Breast epithelium (tissue), 4 donors: ENCODE measurements around the gene SH3GL2. TPM values are rescaled to one million over a fixed set of nuclear protein-coding genes. Genes with fewer than 3 reads are reported as not detected.

Experiments
- DNase-seq, 2 donors: peaks; one replicate each; pipeline ENCODE4 v3.0.0-alpha.2; 2019; ENCODE audit warnings: low spot score in 2 of 2
- H3K27ac ChIP-seq, 2 donors: fragments of 200-600 bp; sonication (generic) in 1 of 2; one replicate each; pipeline ENCODE4 v1.5.1; 2016 to 2019; ENCODE audit warnings: mild to moderate bottlenecking in 1 of 2
- H3K27me3 ChIP-seq, 2 donors: fragments of 200-600 bp; sonication (generic) in 1 of 2; one replicate each; pipeline versions ENCODE4 v1.5.1 to v1.6.0; 2017 to 2019; ENCODE audit warnings: control low read depth in 1 of 2, mild to moderate bottlenecking in 1 of 2
- H3K36me3 ChIP-seq: fragments of 200-600 bp; one replicate; pipeline ENCODE4 v1.5.1; 2019
- H3K4me1 ChIP-seq, 2 donors: fragments of 200-600 bp; sonication (generic); one replicate each; pipeline ENCODE4 v1.5.1; 2016 to 2019; ENCODE audit warnings: control low read depth in 1 of 2
- H3K4me3 ChIP-seq, 3 donors: fragments of 200-600 bp; sonication (generic); 1 replicate in 2 of 3; 2 replicates in 1 of 3; pipeline ENCODE4 v1.5.1; 2016 to 2019; ENCODE audit warnings: mild to moderate bottlenecking in 3 of 3, moderate library complexity in 2 of 3
- H3K9me3 ChIP-seq, 2 donors: fragments of 200-600 bp; sonication (generic) in 1 of 2; one replicate each; pipeline ENCODE4 v1.5.1; 2016 to 2019; ENCODE audit warnings: control low read depth in 1 of 2
- POLR2A ChIP-seq: fragments of 450-650 bp; IDR thresholded peaks from one replicate; pipeline ENCODE4 v1.6.1; 2016; ENCODE audit warnings: antibody characterized with exemption, mild to moderate bottlenecking, moderate library complexity
- POLR2AphosphoS5 ChIP-seq, 3 donors: sonication (generic); formaldehyde crosslinking; IDR thresholded peaks; one replicate each; pipeline ENCODE4 v1.6.1; 2017; ENCODE audit warnings: antibody characterized with exemption in 3 of 3
- intact Hi-C: fragments of 100-400 bp; cut with DNase I; formaldehyde crosslinking; loops from one replicate; pipeline ENCODE4 v1.15.1; 2023; ENCODE audit warnings: low total_unique reads
- total RNA-seq, 3 donors: library from RNA; depleted of rRNA; stranded (reverse); fragments of >200 nt; gene quantifications; one replicate each; pipeline ENCODE4 v1.1.0, GENCODE V29; 2016
- TF ChIP-seq, protein P1 (sequence below), 3 donors: fragments of 450-650 bp; IDR thresholded peaks; one replicate each; pipeline ENCODE4 v1.5.1; 2016 to 2017; ENCODE audit warnings: antibody characterized with exemption in 3 of 3, mild to moderate bottlenecking in 3 of 3, moderate library complexity in 3 of 3

Gene SH3GL2
- total RNA-seq, 3 donors from 2014 or later: under 0.01 to 0.16 TPM; not detected in 1

DNA sequence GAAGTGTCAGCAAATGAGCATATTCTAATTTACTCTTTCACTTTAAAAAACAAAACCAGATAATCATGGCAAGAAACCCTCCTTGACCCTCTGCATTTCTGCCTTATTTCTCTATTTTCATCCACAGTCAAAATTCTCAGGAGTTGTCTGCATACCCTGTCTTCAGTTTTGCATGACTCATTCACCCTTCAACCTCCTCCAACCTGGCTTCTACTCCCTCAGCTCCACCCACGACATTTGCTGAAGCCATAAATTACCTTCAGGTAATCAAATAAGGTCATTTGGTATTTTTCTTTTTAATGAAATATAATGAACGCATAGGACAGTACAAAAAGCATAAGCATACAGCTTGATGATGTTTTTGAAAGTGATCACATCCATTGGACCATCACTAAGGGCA is 27.8 kb upstream of the SH3GL2 start:
- Histone ChIP-seq H3K4me1 (no peaks in the 10 kb centered on the region), H3K27ac (no peak overlapping the region), H3K27me3 (no peaks in the 10 kb centered on the region), H3K9me3 (peaks cover 4 to 26% of the 10 kb centered on the region in 2 donors), H3K36me3 (no peaks in the 10 kb centered on the region), H3K4me3 (no peak overlapping the region)
- no peak for DNase-seq
- intact Hi-C loops: no loop called here
- TF ChIP-seq POLR2AphosphoS5 (IDR thresholded peaks at IDR 0.05) (no peak), POLR2A (no peak)
- TF ChIP-seq, protein P1, sequence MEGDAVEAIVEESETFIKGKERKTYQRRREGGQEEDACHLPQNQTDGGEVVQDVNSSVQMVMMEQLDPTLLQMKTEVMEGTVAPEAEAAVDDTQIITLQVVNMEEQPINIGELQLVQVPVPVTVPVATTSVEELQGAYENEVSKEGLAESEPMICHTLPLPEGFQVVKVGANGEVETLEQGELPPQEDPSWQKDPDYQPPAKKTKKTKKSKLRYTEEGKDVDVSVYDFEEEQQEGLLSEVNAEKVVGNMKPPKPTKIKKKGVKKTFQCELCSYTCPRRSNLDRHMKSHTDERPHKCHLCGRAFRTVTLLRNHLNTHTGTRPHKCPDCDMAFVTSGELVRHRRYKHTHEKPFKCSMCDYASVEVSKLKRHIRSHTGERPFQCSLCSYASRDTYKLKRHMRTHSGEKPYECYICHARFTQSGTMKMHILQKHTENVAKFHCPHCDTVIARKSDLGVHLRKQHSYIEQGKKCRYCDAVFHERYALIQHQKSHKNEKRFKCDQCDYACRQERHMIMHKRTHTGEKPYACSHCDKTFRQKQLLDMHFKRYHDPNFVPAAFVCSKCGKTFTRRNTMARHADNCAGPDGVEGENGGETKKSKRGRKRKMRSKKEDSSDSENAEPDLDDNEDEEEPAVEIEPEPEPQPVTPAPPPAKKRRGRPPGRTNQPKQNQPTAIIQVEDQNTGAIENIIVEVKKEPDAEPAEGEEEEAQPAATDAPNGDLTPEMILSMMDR (IDR thresholded peaks at IDR 0.05): no peak

DNA sequence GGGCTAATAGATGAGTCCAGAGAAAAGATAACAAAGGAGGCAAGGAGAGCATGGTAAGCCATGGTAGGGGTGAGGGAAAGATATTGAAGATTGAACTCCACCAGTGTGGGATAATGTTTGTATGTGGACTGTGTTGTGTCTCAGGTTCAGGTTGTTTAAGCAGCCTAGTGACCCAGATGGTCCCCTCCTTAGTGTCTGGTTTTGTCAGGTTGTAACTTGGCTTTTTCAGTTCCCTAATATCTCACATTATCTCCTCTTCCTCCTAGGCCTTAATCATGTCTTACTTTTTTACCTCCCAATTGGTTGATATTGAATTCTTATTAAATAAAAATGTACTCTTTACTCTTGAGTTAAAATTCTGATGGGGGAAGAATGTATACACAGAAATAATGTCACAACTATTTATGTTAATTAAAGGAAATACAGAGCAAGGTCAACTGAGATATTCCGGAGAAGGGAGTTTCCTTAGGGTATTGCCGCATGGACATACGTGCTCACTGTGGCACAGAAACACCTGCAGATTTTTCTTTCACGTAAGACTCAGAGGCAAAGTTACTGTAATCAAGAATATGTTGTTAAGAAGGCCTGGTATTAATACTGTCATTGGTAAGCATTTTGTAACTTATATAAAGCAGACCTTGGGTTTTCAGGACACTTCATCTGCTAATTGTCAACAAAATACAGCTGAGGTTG is 23.4 kb upstream of the SH3GL2 start:
- Histone ChIP-seq H3K9me3 (no peaks in the 10 kb centered on the region), H3K4me3 (no peak overlapping the region), H3K36me3 (no peaks in the 10 kb centered on the region), H3K27ac (no peak overlapping the region), H3K4me1 (no peaks in the 10 kb centered on the region), H3K27me3 (no peaks in the 10 kb centered on the region)
- TF ChIP-seq POLR2AphosphoS5 (IDR thresholded peaks at IDR 0.05) (no peak), POLR2A (no peak)
- TF ChIP-seq, protein P1 (IDR thresholded peaks at IDR 0.05): no peak
- no peak for DNase-seq
- intact Hi-C loops: loop anchor here (5.0 kb wide), 1 partner anchor 1478 kb away; no protein-coding TSS in a partner anchor

DNA sequence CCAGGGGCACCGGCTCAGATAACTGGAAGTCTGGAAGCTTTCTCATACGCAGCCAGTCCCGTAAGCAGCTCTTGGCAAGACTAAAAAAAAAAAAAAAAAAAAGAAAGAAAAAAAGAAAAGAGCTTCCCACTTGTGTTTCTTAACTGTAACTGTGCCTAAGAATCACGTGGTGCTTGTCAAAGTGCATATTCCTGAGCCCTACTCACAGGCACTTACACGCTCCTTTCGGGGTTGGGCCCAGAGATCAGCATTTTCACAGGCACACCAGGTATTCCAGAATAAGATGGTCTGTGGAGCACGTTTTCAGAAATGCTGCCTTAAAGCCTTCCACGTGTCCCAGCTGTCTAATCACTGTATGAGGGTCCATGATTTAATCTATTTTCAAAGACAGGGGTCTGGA is 22.6 kb upstream of the SH3GL2 start:
- Histone ChIP-seq H3K4me3 (no peak overlapping the region), H3K27me3 (no peaks in the 10 kb centered on the region), H3K4me1 (no peaks in the 10 kb centered on the region), H3K27ac (no peak overlapping the region), H3K9me3 (no peaks in the 10 kb centered on the region), H3K36me3 (no peaks in the 10 kb centered on the region)
- TF ChIP-seq POLR2AphosphoS5 (IDR thresholded peaks at IDR 0.05) (no peak), POLR2A (no peak)
- TF ChIP-seq, protein P1 (IDR thresholded peaks at IDR 0.05): no peak
- no peak for DNase-seq
- intact Hi-C loops: loop anchor here (5.0 kb wide), 1 partner anchor 1479 kb away; no protein-coding TSS in a partner anchor

DNA sequence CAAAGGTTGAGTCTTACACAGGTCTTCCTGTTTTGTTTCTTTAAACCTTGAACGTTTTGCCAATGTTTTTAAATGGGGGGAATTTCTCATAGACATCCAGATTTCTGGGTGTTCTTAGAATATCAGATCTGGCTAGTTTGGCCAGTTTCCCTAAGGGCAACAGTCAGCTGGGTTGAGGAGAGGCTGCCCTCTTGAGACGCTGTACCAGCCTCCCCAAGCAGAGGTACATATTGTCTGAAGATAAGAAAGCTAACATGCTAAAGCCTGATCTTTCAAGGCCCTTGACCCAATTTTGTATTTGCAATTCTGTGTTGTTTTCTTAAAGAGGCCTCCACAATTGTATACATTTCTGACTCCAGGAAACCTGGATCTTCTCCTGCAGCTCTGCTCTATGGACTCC is 21.9 kb upstream of the SH3GL2 start:
- Histone ChIP-seq H3K4me1 (no peaks in the 10 kb centered on the region), H3K27ac (no peak overlapping the region), H3K9me3 (no peaks in the 10 kb centered on the region), H3K27me3 (no peaks in the 10 kb centered on the region), H3K4me3 (no peak overlapping the region), H3K36me3 (no peaks in the 10 kb centered on the region)
- intact Hi-C loops: loop anchor here (5.0 kb wide), 1 partner anchor 1480 kb away; no protein-coding TSS in a partner anchor
- DNase-seq: no peak
- no peak for TF ChIP-seq POLR2A
- TF ChIP-seq, protein P1 (IDR thresholded peaks at IDR 0.05): no peak
- TF ChIP-seq POLR2AphosphoS5 (IDR thresholded peaks at IDR 0.05): no peak

GRCh38 chr9:17571825-17572224 is 7.0 kb upstream of the SH3GL2 start:
- Histone ChIP-seq H3K4me1 (no peaks in the 10 kb centered on the region), H3K9me3 (no peaks in the 10 kb centered on the region), H3K4me3 (no peak overlapping the region), H3K36me3 (no peaks in the 10 kb centered on the region), H3K27ac (no peak overlapping the region), H3K27me3 (no peaks in the 10 kb centered on the region)
- no peak for DNase-seq
- TF ChIP-seq, protein P1 (IDR thresholded peaks at IDR 0.05): no peak
- TF ChIP-seq POLR2A (no peak), POLR2AphosphoS5 (IDR thresholded peaks at IDR 0.05) (no peak)
- intact Hi-C loops: no loop called here
